Transverse colon (tissue), 4 donors: ENCODE data around the gene PRKAG1. TPM values are rescaled to one million over a fixed set of nuclear protein-coding genes. Genes with fewer than 3 reads are reported as not detected.

Source experiments
- DNase-seq: peaks from one replicate; pipeline ENCODE4 v3.0.0-alpha.2; 2019
- H3K27ac ChIP-seq, 4 donors: fragments of 200-600 bp; sonication (generic); 2 replicates each; pipeline ENCODE4 v1.5.1; 2016 to 2018; ENCODE audit warnings: inconsistent platforms in 4 of 4
- H3K27me3 ChIP-seq: fragments of 200-600 bp; sonication (generic); 2 replicates; pipeline ENCODE4 v1.5.1; 2017; ENCODE audit warnings: inconsistent platforms
- H3K36me3 ChIP-seq, 4 donors: fragments of 200-600 bp; sonication (generic); 2 replicates each; pipeline ENCODE4 v1.5.1; 2017 to 2019; ENCODE audit warnings: inconsistent platforms in 4 of 4
- H3K4me1 ChIP-seq, 4 donors: fragments of 200-600 bp; sonication (generic); 2 replicates each; pipeline ENCODE4 v1.5.1; 2017 to 2020; ENCODE audit warnings: inconsistent platforms in 4 of 4
- H3K4me3 ChIP-seq, 4 donors: fragments of 200-600 bp; sonication (generic); 1 replicate in 1 of 4; 2 replicates in 3 of 4; pipeline versions ENCODE4 v1.5.1 to v1.6.1; 2017 to 2019; ENCODE audit warnings: inconsistent platforms in 4 of 4
- H3K9me3 ChIP-seq, 2 donors: fragments of 200-600 bp; sonication (generic); 2 replicates each; pipeline ENCODE4 v1.5.1; 2017 to 2019; ENCODE audit warnings: inconsistent platforms in 2 of 2
- CTCF ChIP-seq, 5 experiments: fragments of 200-600 bp in 3 of 5; fragments of 450-650 bp in 2 of 5; sonication (generic) in 3 of 5; IDR thresholded peaks; 1 replicate in 2 of 5; 2 replicates in 3 of 5; pipeline ENCODE4 v1.5.1; 2016 to 2017; ENCODE audit warnings: antibody characterized with exemption in 5 of 5, inconsistent platforms in 3 of 5, mild to moderate bottlenecking in 2 of 5, moderate library complexity in 1 of 5
- EP300 ChIP-seq: sonication (generic); formaldehyde crosslinking; IDR thresholded peaks from one replicate; pipeline ENCODE4 v1.6.1; 2017; ENCODE audit warnings: antibody characterized with exemption, low read depth
- POLR2A ChIP-seq: fragments of 450-650 bp; IDR thresholded peaks from one replicate; pipeline ENCODE4 v1.6.1; 2016; ENCODE audit warnings: antibody characterized with exemption, mild to moderate bottlenecking, moderate library complexity
- POLR2AphosphoS5 ChIP-seq, 3 donors: sonication (generic); formaldehyde crosslinking; IDR thresholded peaks; one replicate each; pipeline ENCODE4 v1.6.1; 2016; ENCODE audit warnings: antibody characterized with exemption in 3 of 3
- WGBS, 2 donors: methylation state at CpG; one replicate each; pipeline ENCODE4 v1.1.5; 2018; ENCODE audit warnings: low coverage in 1 of 2; 5-methylcytosine and 5-hydroxymethylcytosine counted together
- in situ Hi-C, 4 donors: fragments of 200-750 bp; cut with MboI; loops; one replicate each; pipeline versions ENCODE4 v1.15.0 to v1.15.1; 2017; ENCODE audit warnings: low sequenced_read_pairs in 3 of 4, low pct_ligation_motif_present in 1 of 4, low pct_unique_long_range_greater_than_20kb in 1 of 4
- intact Hi-C: fragments of 100-400 bp; cut with DNase I; formaldehyde crosslinking; loops from one replicate; pipeline ENCODE4 v1.15.1; 2023; ENCODE audit warnings: low total_unique reads
- total RNA-seq, 4 donors: library from RNA; depleted of rRNA; stranded (reverse); fragments of >200 nt; gene quantifications; one replicate each; pipeline ENCODE4 v1.1.0, GENCODE V29; 2016

PRKAG1 gene
- total RNA-seq, 4 donors from 2014 or later = 21.7 to 44.0 (median 42.3) TPM

GRCh38 chr12:48999371-49000131 is 19.0 kb downstream of the PRKAG1 start, which contains the start of gene DDN:
Gene DDN, minus strand, starts transcription at chr12:48999375. Its CDS starts 88 bp downstream, at chr12:48999287.
- Histone ChIP-seq H3K27me3 (peaks cover 73% of the 10 kb centered on the region), H3K27ac (peak within 1 kb of the TSS in 1 of 4 donors; percentile 8)

DNA sequence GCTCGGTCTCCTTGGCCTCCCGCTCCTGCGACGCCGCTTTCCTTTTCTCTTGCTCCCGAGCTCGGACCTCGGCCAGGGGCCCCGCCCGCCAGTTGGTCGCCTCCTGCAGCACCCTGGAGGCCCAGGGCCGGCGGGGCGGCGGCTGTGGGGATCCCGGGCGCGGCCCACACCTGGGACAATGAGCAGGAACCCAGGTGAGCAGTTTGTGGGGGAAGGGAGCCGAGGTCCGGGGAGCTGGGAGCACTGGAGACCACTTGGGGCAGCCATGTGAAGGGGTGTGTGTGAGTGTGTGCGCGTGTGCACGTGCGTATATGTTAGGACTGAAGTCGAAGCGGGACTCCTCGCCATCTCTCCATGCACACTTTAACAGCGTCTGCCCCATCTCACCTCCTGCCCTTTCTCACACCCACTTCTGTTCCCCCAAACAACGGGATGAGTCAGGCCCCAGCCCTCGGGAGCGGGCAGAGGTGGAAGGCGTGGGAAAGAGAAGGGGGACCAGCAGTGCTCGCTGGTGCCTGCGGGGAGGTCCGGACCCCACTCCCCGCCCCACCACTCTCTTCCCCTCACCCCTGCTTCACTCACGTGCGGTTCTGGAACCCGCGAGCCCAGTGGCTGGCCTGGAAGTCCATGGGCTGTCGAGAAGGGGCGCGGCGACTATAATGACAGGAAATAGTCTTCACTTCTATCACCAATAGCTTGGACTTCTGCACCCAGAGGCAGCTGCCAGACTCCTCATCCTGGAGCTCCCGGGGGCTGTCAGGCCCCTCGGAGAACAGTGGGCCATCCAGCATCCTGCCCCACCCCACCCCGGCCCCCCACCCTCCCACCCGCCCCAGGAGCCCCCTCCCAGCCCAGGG is 19.9 kb downstream of the PRKAG1 start:
- H3K4me3 ChIP-seq = peak overlapping the region; percentile 28 to 55 (median 40)
- H3K4me1 ChIP-seq = peaks cover 16 to 47% (median 42%) of the 10 kb centered on the region in 4 donors
- DNase-seq = peak; percentile 60
- no peaks in the 10 kb centered on the region for H3K9me3 ChIP-seq
- H3K36me3 ChIP-seq = peaks cover 0 to 24% (median 6%) of the 10 kb centered on the region in 4 donors
- in situ Hi-C loops (no loop called here), intact Hi-C loops (no loop called here)
- 1 to 3% methylated on average over 10 to 48 of the region's 48 CpGs for WGBS, 2 donors
- H3K27ac ChIP-seq = peak overlapping the region in 1 of 4 donors; percentile 8
- no peak for TF ChIP-seq EP300
- no peak for TF ChIP-seq POLR2A
- TF ChIP-seq CTCF (IDR thresholded peaks at IDR 0.05) = no peak
- no peak for TF ChIP-seq POLR2AphosphoS5 (IDR thresholded peaks at IDR 0.05)
- peaks cover 78% of the 10 kb centered on the region for H3K27me3 ChIP-seq

More at GRCh38 chr12:48999371-49000131, 19.0 kb downstream of the PRKAG1 start, which contains the start of gene DDN:
- DNase-seq = no peak
- intact Hi-C loops (no loop called here), in situ Hi-C loops (no loop called here)
- H3K4me3 ChIP-seq = peak within 1 kb of the TSS; percentile 28 to 55 (median 40)
- TF ChIP-seq CTCF (IDR thresholded peaks at IDR 0.05) = no peak
- TF ChIP-seq EP300 = no peak
- no peak for TF ChIP-seq POLR2AphosphoS5 (IDR thresholded peaks at IDR 0.05)
- no peak for TF ChIP-seq POLR2A
- peaks cover 0 to 32% (median 10%) of the 10 kb centered on the region in 4 donors for H3K36me3 ChIP-seq
- peaks cover 16 to 47% (median 42%) of the 10 kb centered on the region in 4 donors for H3K4me1 ChIP-seq
- WGBS, 2 donors = 8% methylated on average over 24 of the region's 30 CpGs; no CpG with 5 or more reads in 1 of the 2 donors
- H3K9me3 ChIP-seq = no peaks in the 10 kb centered on the region

- Histone ChIP-seq H3K27me3 (peaks cover 85% of the 10 kb centered on the region), H3K4me1 (peaks cover 16 to 47% (median 42%) of the 10 kb centered on the region in 4 donors), H3K36me3 (peaks cover 0 to 16% (median 3%) of the 10 kb centered on the region in 4 donors), H3K27ac (peak overlapping the region in 1 of 4 donors; percentile 8), H3K9me3 (no peaks in the 10 kb centered on the region), H3K4me3 (peak overlapping the region; percentile 28 to 55 (median 40))
- 3% methylated on average over 47 of the region's 57 CpGs; no CpG with 5 or more reads in 1 of the 2 donors for WGBS, 2 donors
- TF ChIP-seq EP300 (no peak), POLR2A (no peak), POLR2AphosphoS5 (IDR thresholded peaks at IDR 0.05) (no peak), CTCF (IDR thresholded peaks at IDR 0.05) (no peak)
- intact Hi-C loops (no loop called here), in situ Hi-C loops (no loop called here)
- DNase-seq = peak; percentile 63
Observed at GRCh38 chr12:48997719-48998496, 20.7 kb downstream of the PRKAG1 start.
